ENCODE measurements around the gene WSCD2.

DNA sequence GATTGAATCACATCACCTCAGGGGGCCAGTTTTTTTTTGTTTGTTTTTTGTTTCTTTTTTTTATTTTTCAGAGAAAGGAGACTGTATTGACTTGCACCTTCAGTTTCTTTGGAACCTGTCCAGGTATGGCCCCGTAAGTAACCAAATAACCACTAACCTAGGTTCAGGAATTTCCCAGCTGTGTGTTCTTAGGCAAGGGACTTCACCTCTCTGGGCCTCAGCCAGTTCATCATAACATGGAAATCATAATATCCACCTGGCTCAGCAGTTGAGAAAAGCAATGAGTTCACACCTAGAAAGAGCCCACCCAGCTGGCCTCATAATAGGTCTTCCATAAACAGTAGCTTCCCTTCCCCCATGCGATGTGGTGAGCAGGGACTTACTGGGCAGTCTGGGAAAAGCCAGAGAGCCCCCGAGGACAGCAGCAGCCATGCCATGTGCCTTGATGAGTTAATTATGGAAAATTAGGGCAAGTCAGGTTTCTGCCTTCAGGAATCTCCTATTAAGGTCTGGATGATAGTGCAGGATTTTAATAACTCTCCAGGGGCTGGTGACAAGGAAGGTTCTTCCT lies 27.4 kb upstream of the WSCD2 start:
- TF ChIP-seq, protein P1, sequence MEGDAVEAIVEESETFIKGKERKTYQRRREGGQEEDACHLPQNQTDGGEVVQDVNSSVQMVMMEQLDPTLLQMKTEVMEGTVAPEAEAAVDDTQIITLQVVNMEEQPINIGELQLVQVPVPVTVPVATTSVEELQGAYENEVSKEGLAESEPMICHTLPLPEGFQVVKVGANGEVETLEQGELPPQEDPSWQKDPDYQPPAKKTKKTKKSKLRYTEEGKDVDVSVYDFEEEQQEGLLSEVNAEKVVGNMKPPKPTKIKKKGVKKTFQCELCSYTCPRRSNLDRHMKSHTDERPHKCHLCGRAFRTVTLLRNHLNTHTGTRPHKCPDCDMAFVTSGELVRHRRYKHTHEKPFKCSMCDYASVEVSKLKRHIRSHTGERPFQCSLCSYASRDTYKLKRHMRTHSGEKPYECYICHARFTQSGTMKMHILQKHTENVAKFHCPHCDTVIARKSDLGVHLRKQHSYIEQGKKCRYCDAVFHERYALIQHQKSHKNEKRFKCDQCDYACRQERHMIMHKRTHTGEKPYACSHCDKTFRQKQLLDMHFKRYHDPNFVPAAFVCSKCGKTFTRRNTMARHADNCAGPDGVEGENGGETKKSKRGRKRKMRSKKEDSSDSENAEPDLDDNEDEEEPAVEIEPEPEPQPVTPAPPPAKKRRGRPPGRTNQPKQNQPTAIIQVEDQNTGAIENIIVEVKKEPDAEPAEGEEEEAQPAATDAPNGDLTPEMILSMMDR (IDR thresholded peaks at IDR 0.05), result no peak
- no peak for TF ChIP-seq EZH2 (IDR thresholded peaks at IDR 0.05; ENCODE audit: borderline replicate concordance, insufficient read depth, low read depth, low read length, poor library complexity, severe bottlenecking)
